Measurements from ENCODE around the gene SEC16A.

GRCh38 chr9:136409557-136410455 is 73.0 kb downstream of the SEC16A start:
- TF ChIP-seq ZNF384 (IDR thresholded peaks at IDR 0.05) (no peak), TARDBP (IDR thresholded peaks at IDR 0.05) (no peak), FOXM1 (IDR thresholded peaks at IDR 0.05; ENCODE audit: borderline replicate concordance) (no peak), SP1 (IDR thresholded peaks at IDR 0.05) (no peak)

Data from HEK293T (cell line).